ENCODE data around the gene EXOSC5.

DNA sequence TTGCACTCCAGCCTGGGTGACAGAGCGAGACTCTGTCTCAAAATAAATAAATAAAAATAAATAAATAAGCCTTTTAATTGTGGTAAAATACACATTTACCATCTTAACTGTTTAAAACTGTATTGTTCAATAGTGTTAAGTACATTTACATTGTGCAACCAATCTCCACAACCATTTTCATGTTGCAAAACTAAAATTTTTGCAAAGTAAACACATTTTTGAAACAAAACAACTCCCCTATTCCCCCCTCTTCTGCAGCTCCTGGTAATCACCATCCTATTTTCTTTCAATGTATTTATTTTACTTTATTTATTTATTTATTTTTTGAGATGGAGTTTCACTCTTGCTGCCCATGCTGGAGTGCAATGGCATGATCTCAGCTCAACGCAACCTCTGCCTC lies 27.4 kb downstream of the EXOSC5 start:
- TF ChIP-seq CTCF (IDR thresholded peaks at IDR 0.05) (no peak), POLR2A (IDR thresholded peaks at IDR 0.05) (no peak)
